ENCODE data around the gene CTSD.

DNA sequence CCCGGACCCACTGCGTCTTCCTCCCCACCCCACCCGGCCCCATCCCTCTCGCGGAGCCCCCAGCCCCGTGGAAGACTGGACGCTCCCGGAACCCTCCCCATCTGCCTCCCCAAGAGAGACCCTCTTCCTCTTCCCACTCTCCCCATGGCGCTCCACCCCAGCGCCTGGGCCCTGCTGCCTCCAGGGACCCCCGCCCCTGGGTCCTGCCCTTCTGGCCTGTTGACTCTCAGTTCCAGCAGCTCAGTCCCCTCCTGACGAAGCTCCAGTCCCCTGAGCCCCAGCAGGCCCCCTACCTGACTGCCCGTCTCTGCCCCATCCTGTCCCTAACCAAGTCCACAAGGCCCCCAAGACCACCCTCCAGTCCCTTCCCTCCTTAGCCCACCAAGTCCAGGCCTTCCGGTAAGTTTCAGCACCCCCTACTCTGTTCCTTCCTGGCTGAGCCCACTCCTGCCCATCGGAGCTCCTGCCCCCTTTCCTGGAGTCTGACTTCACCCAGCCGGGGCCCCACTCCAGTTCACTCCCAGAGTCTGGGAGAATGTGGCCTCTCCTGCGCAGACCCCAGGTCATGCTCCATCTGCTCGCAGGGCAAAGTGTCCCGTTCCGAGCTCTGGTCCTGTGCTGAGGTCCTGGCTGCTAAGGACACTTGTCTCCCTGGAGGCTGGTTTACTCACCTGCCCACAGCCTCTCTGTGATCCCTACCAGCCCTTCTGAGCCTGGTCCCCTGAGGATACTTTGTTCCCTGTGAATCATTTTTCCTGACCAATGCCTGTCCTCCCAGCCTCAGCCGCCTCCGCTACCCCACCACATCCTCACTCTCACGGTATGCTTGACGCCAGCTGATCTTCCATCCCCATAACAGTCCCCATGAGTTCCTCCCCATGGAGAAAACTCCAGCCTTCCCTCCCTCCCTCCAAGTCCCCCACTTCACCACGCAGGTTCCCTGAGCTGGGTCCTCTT is 14.1 kb downstream of the CTSD start:
- TF ChIP-seq, protein P1, sequence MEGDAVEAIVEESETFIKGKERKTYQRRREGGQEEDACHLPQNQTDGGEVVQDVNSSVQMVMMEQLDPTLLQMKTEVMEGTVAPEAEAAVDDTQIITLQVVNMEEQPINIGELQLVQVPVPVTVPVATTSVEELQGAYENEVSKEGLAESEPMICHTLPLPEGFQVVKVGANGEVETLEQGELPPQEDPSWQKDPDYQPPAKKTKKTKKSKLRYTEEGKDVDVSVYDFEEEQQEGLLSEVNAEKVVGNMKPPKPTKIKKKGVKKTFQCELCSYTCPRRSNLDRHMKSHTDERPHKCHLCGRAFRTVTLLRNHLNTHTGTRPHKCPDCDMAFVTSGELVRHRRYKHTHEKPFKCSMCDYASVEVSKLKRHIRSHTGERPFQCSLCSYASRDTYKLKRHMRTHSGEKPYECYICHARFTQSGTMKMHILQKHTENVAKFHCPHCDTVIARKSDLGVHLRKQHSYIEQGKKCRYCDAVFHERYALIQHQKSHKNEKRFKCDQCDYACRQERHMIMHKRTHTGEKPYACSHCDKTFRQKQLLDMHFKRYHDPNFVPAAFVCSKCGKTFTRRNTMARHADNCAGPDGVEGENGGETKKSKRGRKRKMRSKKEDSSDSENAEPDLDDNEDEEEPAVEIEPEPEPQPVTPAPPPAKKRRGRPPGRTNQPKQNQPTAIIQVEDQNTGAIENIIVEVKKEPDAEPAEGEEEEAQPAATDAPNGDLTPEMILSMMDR (conservative IDR thresholded peaks at IDR 0.05; ENCODE audit: low read length): no peak
- TF ChIP-seq EZH2phosphoT487 (IDR thresholded peaks at IDR 0.05; ENCODE audit: borderline replicate concordance): no peak

All from Loucy (cell line).